ENCODE measurements around the gene SUN3. TPM values are rescaled to one million over a fixed set of nuclear protein-coding genes. Genes with fewer than 3 reads are reported as not detected.
"Not testable (repeated sequence)": the region's sequence is repeated elsewhere in the genome, so short reads cannot be mapped to it uniquely, and the experiment has no call there.

The SUN3 gene
- polyA plus RNA-seq, 1 of the 3 experiments (the other 2 are of a cell fraction) = 0.12 TPM

GRCh38 chr7:48004638-48005037 is 24.3 kb downstream of the SUN3 start:
- DNase-seq = no peak

GRCh38 chr7:48004032-48004431 is 24.9 kb downstream of the SUN3 start:
- 48% methylated on average over 2 of the region's 2 CpGs for WGBS (ENCODE audit: low lambda C conversion rate)
- Histone ChIP-seq H3K36me3 (replicated peaks in 1 of 2; ENCODE audit: control insufficient read depth in 1 of 2, insufficient read depth in 2 of 2, low read length in 1 of 2) (no peaks in the 10 kb centered on the region), H3K79me2 (ENCODE audit: insufficient read depth) (no peaks in the 10 kb centered on the region), H2AFZ (ENCODE audit: low read depth) (no peak overlapping the region), H3K27ac (ENCODE audit: low read depth in 2 of 2, low read length in 1 of 2) (no peak overlapping the region), H3F3A (replicated peaks; ENCODE audit: insufficient read depth) (peaks cover 4% of the 10 kb centered on the region), H3K4me2 (no peak overlapping the region), H3K9ac (no peak overlapping the region), H3K9me3 (no peaks in the 10 kb centered on the region), H4K20me1 (ENCODE audit: insufficient read depth) (no peaks in the 10 kb centered on the region), H3K27me3 (ENCODE audit: insufficient read depth) (peaks cover 5% of the 10 kb centered on the region; the same call in 1 of the 2 replicates), H3K4me1 (ENCODE audit: control insufficient read depth in 1 of 2, insufficient read depth in 2 of 2, low read depth in 1 of 2, low read length in 1 of 2) (no peaks in the 10 kb centered on the region), H3K9me2 (no peaks in the 10 kb centered on the region), H3K4me3 (ENCODE audit: low read depth in 2 of 2, low read length in 1 of 2) (no peak overlapping the region)
- DNase-seq = no peak
- CTCF ChIA-PET = interaction anchor here (1.1 to 1.6 kb wide), 2 partner anchors 59 to 106 kb away, joined by 3 to 5 read pairs; no protein-coding TSS in a partner anchor
- POLR2A ChIA-PET = interaction anchor here (0.6 kb wide), 1 partner anchor 60 kb away, joined by 3 read pairs; no protein-coding TSS in a partner anchor
- TF ChIP-seq EZH2phosphoT487 (IDR thresholded peaks at IDR 0.05; ENCODE audit: borderline replicate concordance, low read depth) (no peak), FOXJ3 (CRISPR knock-in tag; IDR thresholded peaks at IDR 0.05) (no peak), SMC3 (IDR thresholded peaks at IDR 0.05; ENCODE audit: low read depth, low read length) (no peak), TAF1 (IDR thresholded peaks at IDR 0.05; ENCODE audit: borderline replicate concordance, low read depth, low read length) (no peak), GABPA (IDR thresholded peaks at IDR 0.05; ENCODE audit: low read depth) (no peak), ZBTB33 (IDR thresholded peaks at IDR 0.05; ENCODE audit: borderline replicate concordance, low read depth) (no peak), RCOR1 (IDR thresholded peaks at IDR 0.05; ENCODE audit: low read length) (no peak), POLR2AphosphoS5 (IDR thresholded peaks at IDR 0.05; ENCODE audit: low read depth, low read length) (no peak)

More at GRCh38 chr7:48004638-48005037, 24.3 kb downstream of the SUN3 start:
- ChIA-PET CTCF (interaction anchor here (1.1 to 1.6 kb wide), 2 partner anchors 59 to 105 kb away, joined by 3 to 5 read pairs; no protein-coding TSS in a partner anchor), POLR2A (interaction anchor here (0.6 kb wide), 1 partner anchor 59 kb away, joined by 3 read pairs; no protein-coding TSS in a partner anchor)
- H3K79me2 ChIP-seq (ENCODE audit: insufficient read depth) = no peaks in the 10 kb centered on the region
- H3F3A ChIP-seq (replicated peaks; ENCODE audit: insufficient read depth) = peaks cover 4% of the 10 kb centered on the region
- WGBS (ENCODE audit: low lambda C conversion rate) = 15% methylated on average over 5 of the region's 5 CpGs
- H3K4me2 ChIP-seq = no peak overlapping the region
- no peak overlapping the region for H2AFZ ChIP-seq (ENCODE audit: low read depth)
- H3K4me1 ChIP-seq (ENCODE audit: control insufficient read depth in 1 of 2, insufficient read depth in 2 of 2, low read depth in 1 of 2, low read length in 1 of 2) = no peaks in the 10 kb centered on the region
- H3K27ac ChIP-seq (ENCODE audit: low read depth in 2 of 2, low read length in 1 of 2) = no peak overlapping the region
- H3K9me2 ChIP-seq = no peaks in the 10 kb centered on the region
- no peaks in the 10 kb centered on the region for H3K9me3 ChIP-seq
- no peak overlapping the region for H3K9ac ChIP-seq
- H3K36me3 ChIP-seq (replicated peaks in 1 of 2; ENCODE audit: control insufficient read depth in 1 of 2, insufficient read depth in 2 of 2, low read length in 1 of 2) = no peaks in the 10 kb centered on the region
- no peaks in the 10 kb centered on the region for H4K20me1 ChIP-seq (ENCODE audit: insufficient read depth)
- no peak for TF ChIP-seq JUND (IDR thresholded peaks at IDR 0.05)
- TF ChIP-seq GATA2 (CRISPR knock-in tag; IDR thresholded peaks at IDR 0.05) = no peak
- TF ChIP-seq PBX3 (IDR thresholded peaks at IDR 0.05) = no peak
- no peak for TF ChIP-seq YY1 (IDR thresholded peaks at IDR 0.05; ENCODE audit: low read depth)
- TF ChIP-seq, protein P1, sequence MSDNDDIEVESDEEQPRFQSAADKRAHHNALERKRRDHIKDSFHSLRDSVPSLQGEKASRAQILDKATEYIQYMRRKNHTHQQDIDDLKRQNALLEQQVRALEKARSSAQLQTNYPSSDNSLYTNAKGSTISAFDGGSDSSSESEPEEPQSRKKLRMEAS (IDR thresholded peaks at IDR 0.05; ENCODE audit: low read depth) = no peak
- no peak for TF ChIP-seq EZH2phosphoT487 (IDR thresholded peaks at IDR 0.05; ENCODE audit: borderline replicate concordance, low read depth)
- TF ChIP-seq EP300 (IDR thresholded peaks at IDR 0.05; ENCODE audit: borderline replicate concordance in 1 of 2, low read depth in 1 of 2, low read length in 1 of 2) = no peak
- H3K4me3 ChIP-seq (ENCODE audit: low read depth in 2 of 2, low read length in 1 of 2) = no peak overlapping the region
- peaks cover 5% of the 10 kb centered on the region; the same call in 1 of the 2 replicates for H3K27me3 ChIP-seq (ENCODE audit: insufficient read depth)

- H3K9me3 ChIP-seq; H3K79me2 ChIP-seq (ENCODE audit: insufficient read depth); H3F3A ChIP-seq (replicated peaks; ENCODE audit: insufficient read depth); H3K4me1 ChIP-seq (ENCODE audit: control insufficient read depth in 1 of 2, insufficient read depth in 2 of 2, low read depth in 1 of 2, low read length in 1 of 2); H3K4me2 ChIP-seq; H3K27me3 ChIP-seq (ENCODE audit: insufficient read depth); H2AFZ ChIP-seq (ENCODE audit: low read depth); H3K27ac ChIP-seq (ENCODE audit: low read depth in 2 of 2, low read length in 1 of 2); H3K36me3 ChIP-seq (replicated peaks in 1 of 2; ENCODE audit: control insufficient read depth in 1 of 2, insufficient read depth in 2 of 2, low read length in 1 of 2); DNase-seq; H3K9ac ChIP-seq; POLR2A ChIA-PET; H3K4me3 ChIP-seq (ENCODE audit: low read depth in 2 of 2, low read length in 1 of 2); H3K9me2 ChIP-seq; H4K20me1 ChIP-seq (ENCODE audit: insufficient read depth): not testable (repeated sequence)
- CTCF ChIA-PET = interaction anchor here (1.0 to 1.3 kb wide), 4 partner anchors 9 to 55 kb away, joined by 3 read pairs; no protein-coding TSS in a partner anchor
- 79% methylated on average over 13 of the region's 13 CpGs for WGBS (ENCODE audit: low lambda C conversion rate)
Measured at GRCh38 chr7:48000164-48000563, 28.7 kb downstream of the SUN3 start.
